Measurements from ENCODE around the gene TP53BP2. TPM values are rescaled to one million over a fixed set of nuclear protein-coding genes. Genes with fewer than 3 reads are reported as not detected.

TP53BP2 gene
- total RNA-seq, 2 experiments from 2014 or later = 21.1 to 21.7 TPM

- TF ChIP-seq EZH2phosphoT487 (IDR thresholded peaks at IDR 0.05; ENCODE audit: borderline replicate concordance, low read depth, low read length) = no peak
- no peak for TF ChIP-seq CTCF (conservative IDR thresholded peaks at IDR 0.05; ENCODE audit: low read length)
- no peaks in the 10 kb centered on the region for H3K4me1 ChIP-seq (ENCODE audit: insufficient read depth, low read length, poor library complexity, severe bottlenecking)
- no peaks in the 10 kb centered on the region for H3K79me2 ChIP-seq (ENCODE audit: insufficient read depth, low read depth, low read length)
- H3K36me3 ChIP-seq (ENCODE audit: insufficient read depth, low read length) = no peaks in the 10 kb centered on the region
- intact Hi-C loops (cut with micrococcal nuclease; ENCODE audit: unreplicated experiment) = no loop called here
- no peak overlapping the region for H3K27ac ChIP-seq (ENCODE audit: low read depth, low read length, poor library complexity, severe bottlenecking)
- no peak for DNase-seq (ENCODE audit: low spot score)
- H3K4me2 ChIP-seq (ENCODE audit: low read length) = no peak overlapping the region
- ChIA-PET CTCF (ENCODE audit: unreplicated experiment) (interaction anchor here (0.5 kb wide), 1 partner anchor 1652 kb away, joined by 6 read pairs; no protein-coding TSS in a partner anchor), POLR2A (interaction anchor here (0.7 kb wide), 1 partner anchor 155 kb away, joined by 3 read pairs; no protein-coding TSS in a partner anchor)
- no peaks in the 10 kb centered on the region for H3K9me3 ChIP-seq (ENCODE audit: low read length)
- no peaks in the 10 kb centered on the region for H3K9me2 ChIP-seq (ENCODE audit: insufficient read depth, low read length)
- no peak overlapping the region for H3K4me3 ChIP-seq (ENCODE audit: low read depth, low read length, poor library complexity, severe bottlenecking)
- no peaks in the 10 kb centered on the region for H4K20me1 ChIP-seq (ENCODE audit: insufficient read depth, low read length)
- BruUV-seq (replicated peaks) = no TSS peak
- no peak overlapping the region for H2AFZ ChIP-seq (ENCODE audit: low read length)
Observed at GRCh38 chr1:223730479-223731132, 115.1 kb downstream of the TP53BP2 start.

GRCh38 chr1:223729906-223730305 is 115.8 kb downstream of the TP53BP2 start:
- H3K4me1 ChIP-seq (ENCODE audit: insufficient read depth, low read length, poor library complexity, severe bottlenecking) = no peaks in the 10 kb centered on the region
- H3K36me3 ChIP-seq (ENCODE audit: insufficient read depth, low read length) = no peaks in the 10 kb centered on the region
- H3K9me3 ChIP-seq (ENCODE audit: low read length) = no peaks in the 10 kb centered on the region
- TF ChIP-seq EZH2phosphoT487 (IDR thresholded peaks at IDR 0.05; ENCODE audit: borderline replicate concordance, low read depth, low read length) = no peak
- no peak for TF ChIP-seq CTCF (conservative IDR thresholded peaks at IDR 0.05; ENCODE audit: low read length)
- no peaks in the 10 kb centered on the region for H3K79me2 ChIP-seq (ENCODE audit: insufficient read depth, low read depth, low read length)
- POLR2A ChIA-PET = interaction anchor here (0.6 kb wide), 3 partner anchors 42 to 769 kb away, joined by 4 to 5 read pairs (median 4); no protein-coding TSS in a partner anchor
- DNase-seq (ENCODE audit: low spot score) = no peak
- no peak overlapping the region for H3K27ac ChIP-seq (ENCODE audit: low read depth, low read length, poor library complexity, severe bottlenecking)
- H3K4me2 ChIP-seq (ENCODE audit: low read length) = no peak overlapping the region
- no peak overlapping the region for H2AFZ ChIP-seq (ENCODE audit: low read length)
- CTCF ChIA-PET (ENCODE audit: unreplicated experiment) = no interaction called here
- no TSS peak for BruUV-seq (replicated peaks)
- H3K4me3 ChIP-seq (ENCODE audit: low read depth, low read length, poor library complexity, severe bottlenecking) = no peak overlapping the region
- intact Hi-C loops (cut with micrococcal nuclease; ENCODE audit: unreplicated experiment) = no loop called here
- H3K9me2 ChIP-seq (ENCODE audit: insufficient read depth, low read length) = no peaks in the 10 kb centered on the region
- H4K20me1 ChIP-seq (ENCODE audit: insufficient read depth, low read length) = no peaks in the 10 kb centered on the region

Other genes with a start within 250 kb of the TP53BP2 start
- not detected in 2 replicates for gene CAPN8, start 180.2 kb downstream of the TP53BP2 start, total RNA-seq (2014; rRNA removed; shearing (Covaris generic))
- not detected in 2 replicates for gene CAPN8, start 180.2 kb downstream of the TP53BP2 start, total RNA-seq (2022)
- gene CAPN2, start 133.4 kb downstream of the TP53BP2 start, total RNA-seq (2014; rRNA removed; shearing (Covaris generic)) = not detected in 2 replicates
- 0.52 TPM in 1 of 2 replicates, not detected in the other for gene CAPN2, start 133.4 kb downstream of the TP53BP2 start, total RNA-seq (2022)

Measured in OCI-LY7 (cell line).